Measurements from ENCODE around the gene WIPF1. TPM values are rescaled to one million over a fixed set of nuclear protein-coding genes. Genes with fewer than 3 reads are reported as not detected.
A peak's percentile ranks its signal among the peaks of the same experiment; 100 is the strongest.

WIPF1 gene
- total RNA-seq, 1 experiment from 2014 or later, result 7.3 TPM

DNA sequence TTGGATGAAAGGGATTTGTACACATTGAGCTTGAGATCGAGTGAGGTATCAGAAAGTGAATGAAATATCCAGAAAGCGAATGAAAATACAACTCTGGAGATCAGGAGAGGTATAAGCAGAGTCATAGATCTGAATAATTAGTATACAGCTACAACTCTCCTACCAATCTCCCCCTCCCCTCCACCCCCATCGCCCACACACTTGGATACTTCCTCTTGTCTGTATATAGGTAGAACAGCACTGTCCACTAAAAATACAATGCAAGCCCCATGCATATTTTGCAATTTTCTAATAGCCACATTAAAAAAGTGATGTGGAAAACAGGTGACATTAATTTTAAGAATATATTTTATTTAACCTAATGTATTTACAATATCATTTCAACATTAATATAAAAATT lies 23.7 kb upstream of the WIPF1 start:
- DNase-seq (ENCODE audit: low spot score), result no peak

DNA sequence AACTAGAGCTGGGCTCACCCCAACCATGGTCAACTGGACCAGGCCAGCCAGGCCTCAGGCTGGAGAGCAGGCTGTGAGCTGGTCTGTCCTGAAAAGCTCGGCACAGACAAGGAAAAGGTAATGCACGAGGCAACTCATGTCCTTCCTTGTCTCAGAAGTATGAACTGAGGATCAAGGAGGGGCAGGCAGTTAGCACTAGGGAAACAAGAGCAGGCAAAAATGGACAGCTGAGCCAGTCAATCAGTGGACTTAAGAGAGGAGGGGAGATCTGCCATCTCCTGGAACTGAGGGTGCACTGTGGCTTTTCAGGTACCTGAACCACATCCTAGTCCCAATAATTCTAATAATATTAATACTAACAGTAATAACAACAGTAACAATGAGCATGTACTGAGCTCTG lies 20.6 kb upstream of the WIPF1 start:
- DNase-seq (ENCODE audit: low spot score), result no peak

- DNase-seq (ENCODE audit: low spot score), result no peak
Measured at GRCh38 chr2:174617718-174618117, 20.1 kb upstream of the WIPF1 start.

GRCh38 chr2:174617120-174617519 lies 19.5 kb upstream of the WIPF1 start:
- DNase-seq (ENCODE audit: low spot score), result no peak

- peak; percentile 31 for DNase-seq (ENCODE audit: low spot score)
Measured at GRCh38 chr2:174615871-174616436, 18.4 kb upstream of the WIPF1 start.

DNA sequence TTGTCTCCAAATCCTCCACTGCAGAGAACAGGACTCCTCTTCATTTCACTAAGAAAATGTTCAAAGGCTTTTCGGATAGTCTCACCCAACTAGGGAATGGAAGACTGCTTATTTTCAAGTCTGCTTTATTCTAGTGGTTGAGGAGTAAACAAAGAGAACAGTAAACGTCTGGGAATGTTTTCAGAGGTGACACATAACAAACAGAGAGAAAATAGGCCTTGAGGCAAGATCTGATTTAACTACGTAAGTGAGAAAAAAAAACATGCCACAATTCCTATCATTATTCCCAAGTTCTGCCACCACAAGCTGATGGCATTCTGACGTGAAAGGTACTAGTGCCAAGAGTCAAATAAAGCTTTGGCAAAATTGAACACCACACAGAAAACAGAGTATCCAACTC lies 16.7 kb upstream of the WIPF1 start:
- peak; percentile 84 for DNase-seq (ENCODE audit: low spot score)

- no peak for DNase-seq (ENCODE audit: low spot score)
Measured at GRCh38 chr2:174613531-174613930, 15.9 kb upstream of the WIPF1 start.

DNA sequence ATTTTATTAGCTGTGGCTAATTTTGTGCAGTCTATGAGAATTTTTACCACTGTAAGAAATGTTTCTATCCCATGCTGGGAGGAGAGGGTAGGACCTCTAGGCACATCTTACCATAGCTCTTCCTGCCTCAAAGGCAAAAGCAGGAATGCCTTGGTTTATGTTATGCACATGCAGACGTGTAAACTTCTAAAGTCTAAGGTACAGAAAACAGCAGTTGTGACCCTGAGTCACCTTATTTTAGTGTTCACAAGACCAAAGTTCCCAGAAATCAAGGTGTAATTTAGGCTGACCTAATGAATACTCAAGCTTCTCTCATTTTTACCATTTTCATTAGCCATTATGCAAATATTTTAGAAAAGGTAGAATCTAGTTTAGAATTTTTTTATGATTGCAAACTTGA lies 15.4 kb upstream of the WIPF1 start:
- no peak for DNase-seq (ENCODE audit: low spot score)

- no peak for DNase-seq (ENCODE audit: low spot score)
Measured at GRCh38 chr2:174611854-174612253, 14.2 kb upstream of the WIPF1 start.

- no peak for DNase-seq (ENCODE audit: low spot score)
Measured at GRCh38 chr2:174611006-174611405, 13.4 kb upstream of the WIPF1 start.

- peak; percentile 19 for DNase-seq (ENCODE audit: low spot score)
Measured at GRCh38 chr2:174610243-174610995, 12.8 kb upstream of the WIPF1 start.

DNA sequence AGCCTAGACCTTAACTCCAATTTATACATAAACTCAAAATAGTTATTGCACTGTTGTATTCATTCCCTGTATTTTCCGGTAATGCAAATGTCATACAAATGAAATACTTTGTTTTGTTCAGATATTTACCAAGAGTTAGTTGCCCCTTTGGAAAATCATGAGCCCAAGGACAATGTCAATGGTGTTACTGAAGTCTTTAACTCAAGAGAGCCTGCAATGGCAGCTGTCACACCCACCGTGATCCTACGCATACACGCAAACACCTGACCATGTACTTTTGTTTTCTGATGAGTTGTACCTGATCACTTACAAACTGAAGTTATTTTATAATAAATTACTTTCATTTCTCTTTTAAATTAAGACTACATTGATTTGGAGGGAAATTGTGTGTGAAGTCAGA lies 11.7 kb upstream of the WIPF1 start:
- DNase-seq (ENCODE audit: low spot score), result no peak

GRCh38 chr2:174608866-174609214 lies 11.2 kb upstream of the WIPF1 start:
- DNase-seq (ENCODE audit: low spot score), result no peak

DNA sequence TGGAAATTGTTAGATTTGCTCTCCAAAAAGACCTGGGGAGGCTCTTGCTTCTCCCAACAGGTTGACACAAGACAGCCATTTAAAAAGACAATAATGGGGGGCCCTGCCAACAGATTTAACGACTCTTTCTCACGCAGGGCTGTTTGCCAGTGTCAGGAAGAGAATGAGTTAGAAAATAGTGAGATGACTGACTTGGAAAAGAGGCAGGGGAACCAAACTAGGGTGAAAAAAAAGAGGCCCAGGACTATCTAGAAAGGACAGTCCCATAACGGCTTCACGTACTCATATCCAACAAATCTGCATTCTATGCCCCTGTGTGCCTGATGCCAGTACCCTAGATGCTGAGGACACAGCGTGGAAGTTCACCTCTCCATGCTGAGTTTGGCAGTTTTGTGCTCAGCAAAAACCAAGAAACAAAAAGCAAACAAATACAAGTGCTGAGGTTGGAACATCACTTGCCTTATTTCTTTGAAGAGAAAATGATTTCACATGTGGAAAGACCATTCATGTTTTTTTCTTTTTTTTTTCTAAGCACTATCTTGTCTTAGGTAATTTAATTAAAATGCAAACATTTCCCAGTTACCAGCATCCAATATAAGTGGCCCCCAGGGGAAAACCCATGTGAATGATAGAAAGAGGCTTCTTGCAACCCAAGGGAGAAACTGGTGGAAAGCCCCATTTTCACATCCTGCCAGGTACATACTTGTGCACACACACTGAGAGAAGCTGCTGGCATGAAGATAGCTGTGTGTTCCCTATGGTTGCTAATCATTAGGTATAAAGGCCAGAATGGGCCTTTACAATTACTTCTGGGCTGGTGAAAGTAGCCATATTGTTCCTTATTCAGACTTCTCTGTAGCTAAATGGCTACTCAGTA lies 10.6 kb upstream of the WIPF1 start:
- DNase-seq (ENCODE audit: low spot score), result no peak

- DNase-seq (ENCODE audit: low spot score), result no peak
Measured at GRCh38 chr2:174607584-174607983, 10.0 kb upstream of the WIPF1 start.

DNA sequence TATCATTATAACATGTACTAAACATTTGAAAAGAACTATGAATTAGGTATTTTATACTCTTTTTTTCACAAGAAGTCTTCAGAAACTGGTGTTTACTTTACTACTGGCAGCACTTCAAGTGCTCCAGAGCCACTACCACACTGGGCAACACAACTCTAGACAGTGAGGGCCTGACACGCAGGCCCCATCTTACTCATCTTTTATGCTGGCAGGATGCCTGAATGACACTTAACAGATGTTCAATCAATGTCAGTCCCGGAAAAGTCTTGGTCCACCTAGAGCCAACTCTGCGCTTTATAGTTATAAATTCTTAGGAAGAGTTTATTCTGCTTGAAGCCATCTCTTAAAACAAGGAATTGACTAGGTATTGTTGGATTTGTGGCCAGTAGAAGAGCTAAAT lies 8.7 kb upstream of the WIPF1 start:
- peak; percentile 17 for DNase-seq (ENCODE audit: low spot score)

GRCh38 chr2:174605687-174606086 lies 8.1 kb upstream of the WIPF1 start:
- no peak for DNase-seq (ENCODE audit: low spot score)

DNA sequence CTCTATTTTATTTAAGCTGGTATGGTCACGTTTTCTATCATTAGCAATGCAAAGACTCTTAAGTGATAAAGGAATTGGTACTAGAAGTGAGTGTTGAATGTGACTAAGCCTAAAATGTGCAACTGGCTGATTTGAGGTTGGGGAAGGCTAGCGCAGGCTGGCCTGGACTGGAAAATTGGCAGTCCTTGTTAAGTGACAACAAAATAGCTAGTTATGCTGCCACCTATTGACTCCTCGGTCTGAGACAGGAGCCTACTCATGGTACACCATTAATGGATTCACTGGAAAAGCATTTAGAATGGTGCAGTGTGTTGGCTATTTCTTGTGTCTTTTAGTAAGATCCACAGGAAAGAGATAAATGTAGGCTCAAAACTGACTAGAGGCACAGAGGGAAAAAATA lies 5.7 kb upstream of the WIPF1 start:
- peak; percentile 72 for DNase-seq (ENCODE audit: low spot score)

GRCh38 chr2:174602745-174603144 lies 5.1 kb upstream of the WIPF1 start:
- DNase-seq (ENCODE audit: low spot score), result no peak

DNA sequence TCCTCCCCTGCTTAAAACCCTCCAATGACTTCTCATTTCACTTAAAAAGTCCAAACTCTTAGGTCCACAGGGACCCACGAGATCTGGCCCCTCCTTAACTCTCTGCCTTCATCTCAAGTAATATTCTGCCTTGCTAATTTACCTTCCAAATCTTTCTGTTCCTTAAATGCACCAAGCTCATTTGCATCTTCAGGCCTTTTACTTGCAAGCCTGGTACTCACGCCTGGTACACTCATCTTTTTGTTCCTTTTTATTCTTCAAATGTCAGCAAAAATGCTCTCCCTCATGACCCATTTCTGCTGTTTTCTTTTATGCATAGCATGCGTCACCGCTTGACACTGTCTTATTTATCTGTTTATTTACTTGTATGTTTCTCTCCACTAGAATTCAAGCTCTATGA lies 2.7 kb upstream of the WIPF1 start:
- no peak for DNase-seq (ENCODE audit: low spot score)

DNA sequence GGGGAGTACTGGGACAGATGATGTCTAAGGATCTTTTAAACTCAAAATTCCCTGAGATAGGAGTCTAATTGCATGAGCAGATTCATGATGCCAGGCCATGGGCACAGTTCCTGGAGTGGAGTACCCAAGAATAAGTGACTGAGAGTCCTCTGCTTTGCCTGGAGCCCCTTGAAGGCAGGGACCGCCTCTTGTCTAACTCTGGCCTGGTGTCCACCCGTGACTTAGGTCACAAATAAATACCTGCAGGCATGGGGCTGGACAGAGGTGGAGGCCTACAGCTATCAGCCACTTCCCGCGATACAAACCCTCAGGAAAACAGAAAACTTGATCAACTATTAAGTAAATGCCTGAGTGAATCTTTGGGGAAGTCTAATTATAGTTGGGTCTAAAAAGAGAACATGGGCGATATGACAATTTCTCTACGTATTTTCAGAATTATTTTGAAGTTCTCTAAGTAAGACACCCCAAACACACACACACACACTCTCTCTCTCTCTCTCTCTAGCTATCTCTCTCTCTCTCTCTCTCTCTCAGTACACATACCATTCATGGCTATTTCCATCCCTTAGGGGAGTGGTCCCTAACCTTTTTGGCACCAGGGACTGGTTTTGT lies 1.8 kb upstream of the WIPF1 start:
- DNase-seq (ENCODE audit: low spot score), result no peak

DNA sequence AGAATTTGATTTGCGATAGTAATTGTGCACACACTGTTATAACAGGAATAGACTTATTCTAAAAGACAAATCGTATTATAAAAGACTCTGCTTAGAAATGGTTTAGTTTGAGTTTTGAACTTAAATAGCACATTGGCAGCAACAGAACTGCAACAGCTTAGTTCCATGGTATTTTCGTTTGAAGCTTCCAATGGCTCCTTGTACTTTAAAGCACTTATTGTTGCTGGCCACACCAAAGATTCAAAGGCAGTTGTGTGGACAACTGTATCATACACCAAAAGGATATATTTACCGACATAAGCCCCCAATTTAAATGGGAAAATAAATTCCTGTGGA lies 627 bp downstream of the WIPF1 start:
- no peak for DNase-seq (ENCODE audit: low spot score)

Data from H4 (cell line).